22Rv1 (cell line): ENCODE results near the gene MRPL27.

Experiments
- CTCF ChIP-seq: fragments of 450-650 bp; IDR thresholded peaks from 2 replicates; pipeline ENCODE4 v1.5.1; 2017; ENCODE audit warnings: mild to moderate bottlenecking
- ZFX ChIP-seq: fragments of 450-650 bp; IDR thresholded peaks from 2 replicates; pipeline ENCODE4 v1.6.1; 2017; ENCODE audit warnings: antibody characterized with exemption, borderline replicate concordance

- TF ChIP-seq CTCF = no peak
- TF ChIP-seq ZFX = no peak
Measured at GRCh38 chr17:50389534-50389933, 16.6 kb upstream of the MRPL27 start.
